Stimulated activated CD8-positive, alpha-beta memory T cell treated with anti-CD3 and anti-CD28 coated beads, Interleukin-15, amount 100 ng/mL, for 1 hour (primary cell): Measurements from ENCODE around the gene MRPL55.
A peak's percentile ranks its signal among the peaks of the same experiment; 100 is the strongest.

Experiments used
- DNase-seq: peaks from one replicate; pipeline ENCODE4 v3.0.0-alpha.2; 2020; ENCODE audit warnings: low read depth

MRPL55 gene

GRCh38 chr1:228109073-228109961, at the start of gene MRPL55:
TSS of gene MRPL55 (minus strand) at chr1:228109299. CDS start at chr1:228108260, 1,039 bp downstream.
- DNase-seq, result peak; percentile 99

- no peak for DNase-seq
Measured at GRCh38 chr1:228158151-228159007, 49.3 kb upstream of the MRPL55 start.

GRCh38 chr1:228157729-228158126, 48.6 kb upstream of the MRPL55 start:
- no peak for DNase-seq

DNA sequence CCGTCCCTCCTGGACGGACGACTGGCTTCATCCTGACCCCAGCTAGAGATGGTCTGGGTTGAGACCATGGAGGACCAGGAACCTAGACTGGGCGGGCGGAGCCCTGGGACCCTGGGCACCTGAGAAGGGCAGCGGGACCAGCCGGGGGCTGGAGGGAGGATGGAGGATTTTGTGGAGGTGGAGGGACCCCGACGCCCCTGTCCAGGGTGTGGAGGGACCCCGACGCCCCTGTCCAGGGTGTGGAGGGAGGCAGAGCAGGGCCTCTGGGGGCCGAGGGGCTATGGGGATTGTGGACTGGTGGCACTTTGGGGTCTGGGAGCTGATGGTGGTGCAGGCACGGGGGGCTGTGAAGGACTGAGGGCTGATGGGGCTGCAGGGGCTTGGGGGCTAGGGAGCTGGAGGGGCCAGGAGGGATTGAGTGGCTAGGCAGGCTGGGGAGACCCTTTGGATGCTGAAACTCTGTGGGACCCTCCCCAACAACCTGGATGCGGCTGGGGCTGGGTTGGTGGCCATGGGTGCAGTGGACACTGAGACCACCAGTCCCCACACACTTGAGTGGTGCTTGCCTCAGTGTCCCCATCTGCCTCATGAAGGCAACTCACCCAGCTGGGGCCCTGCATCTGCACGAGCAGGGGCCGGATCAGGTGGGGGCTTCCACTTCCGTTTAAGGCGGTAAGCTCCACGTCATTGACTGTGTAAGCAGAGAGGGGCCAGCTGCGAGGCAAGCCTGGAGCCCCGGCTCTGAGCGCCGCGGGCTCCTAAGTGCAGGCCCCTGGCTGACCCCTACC, 48.0 kb upstream of the MRPL55 start:
- DNase-seq, result no peak

DNA sequence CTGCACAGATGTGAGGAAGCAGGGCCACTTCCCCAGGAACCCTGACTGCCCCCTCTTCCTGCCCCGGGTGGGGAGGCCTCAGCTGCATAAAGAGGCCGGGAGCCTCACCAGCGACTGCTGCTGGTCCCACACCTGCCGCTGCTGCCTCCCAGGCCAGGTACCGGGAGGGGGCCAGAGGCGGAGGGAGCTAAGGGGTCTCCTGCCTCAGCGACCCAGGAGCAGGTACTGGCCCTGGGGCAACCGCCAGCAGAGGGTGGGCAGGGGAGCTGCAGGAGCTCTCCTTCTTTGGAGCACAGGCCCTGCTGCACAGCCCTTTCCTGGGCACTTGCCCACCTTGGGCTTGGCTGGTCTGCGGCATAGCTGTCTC, 47.4 kb upstream of the MRPL55 start:
- DNase-seq, result no peak

DNA sequence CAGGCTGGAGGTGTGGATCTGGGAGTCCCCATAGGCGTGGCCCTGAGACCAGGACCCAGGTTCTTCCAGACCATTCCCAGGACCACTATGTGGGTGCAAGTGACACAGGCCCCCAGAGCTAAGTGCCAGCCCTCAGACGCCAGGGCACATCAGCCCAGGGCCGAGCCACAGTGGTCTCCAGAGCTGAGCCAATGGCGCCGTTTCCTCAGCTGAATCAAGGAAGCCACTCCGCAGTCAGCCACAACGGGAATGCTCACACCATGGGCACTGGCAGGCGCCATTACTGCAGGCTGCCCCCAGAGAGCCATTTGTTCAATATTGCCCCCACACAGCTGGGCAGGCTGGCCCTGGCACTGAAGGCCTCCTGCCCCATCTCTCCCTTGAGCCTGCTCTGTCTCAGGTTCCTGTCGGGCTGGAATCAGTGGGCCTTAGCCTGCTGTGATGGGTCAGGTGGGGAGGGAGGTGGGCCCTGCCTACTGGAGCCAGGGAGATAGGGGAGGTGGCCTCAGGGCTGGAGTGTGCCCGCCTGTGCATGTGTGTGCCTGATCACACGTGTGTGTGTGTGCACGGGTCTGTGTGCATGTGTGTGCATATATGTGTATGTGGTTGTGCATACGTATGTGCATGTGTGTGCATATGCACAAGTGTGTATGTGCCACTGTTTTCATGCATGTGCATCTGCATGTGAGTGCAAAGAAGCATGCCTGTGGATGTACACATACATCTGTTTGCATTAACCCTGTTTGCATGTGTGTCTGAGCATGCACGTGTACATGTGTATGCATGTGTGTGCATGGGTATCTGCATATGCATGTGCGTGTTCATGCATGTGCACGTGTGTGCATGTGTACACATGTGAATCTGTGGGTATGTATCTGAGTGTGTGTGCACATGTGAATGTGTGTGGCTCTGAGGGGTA, 46.8 kb upstream of the MRPL55 start:
- no peak for DNase-seq

- no peak for DNase-seq
Measured at GRCh38 chr1:228154670-228155571, 45.8 kb upstream of the MRPL55 start.

DNA sequence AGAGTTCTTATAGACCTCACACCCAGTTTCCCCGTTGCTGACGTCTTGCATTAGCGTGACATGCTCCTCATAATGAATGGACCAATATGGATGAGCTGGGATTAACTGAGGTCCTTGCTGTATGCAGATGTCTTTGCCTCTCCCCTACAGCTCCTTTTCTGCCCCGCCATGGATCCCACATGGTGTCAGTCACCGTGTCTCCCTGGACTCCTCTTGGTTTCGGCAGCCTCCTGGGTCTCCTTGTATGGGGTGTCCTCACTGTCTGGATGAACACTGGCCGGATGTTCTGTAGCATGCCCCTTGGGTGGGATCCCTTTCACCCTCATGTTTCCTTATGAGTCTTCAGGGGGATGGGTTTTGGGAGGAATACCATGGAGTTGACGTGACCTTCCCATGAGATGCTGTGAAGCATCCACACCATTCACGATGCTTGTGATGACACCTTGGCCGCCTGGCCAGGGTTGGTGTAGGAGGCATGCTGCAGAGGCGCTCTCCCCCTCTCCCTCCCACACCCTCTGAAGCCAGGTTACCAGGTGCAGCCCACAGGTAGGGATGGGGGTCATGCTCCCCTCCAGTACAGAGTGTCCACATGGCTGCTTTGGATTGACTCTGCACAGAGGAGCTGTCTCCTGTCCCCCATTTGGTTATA, 45.0 kb upstream of the MRPL55 start:
- no peak for DNase-seq

- no peak for DNase-seq
Measured at GRCh38 chr1:228152918-228153258, 43.8 kb upstream of the MRPL55 start.

GRCh38 chr1:228152097-228152917, 43.2 kb upstream of the MRPL55 start:
- DNase-seq, result no peak

GRCh38 chr1:228151180-228151925, 42.3 kb upstream of the MRPL55 start:
- no peak for DNase-seq

DNA sequence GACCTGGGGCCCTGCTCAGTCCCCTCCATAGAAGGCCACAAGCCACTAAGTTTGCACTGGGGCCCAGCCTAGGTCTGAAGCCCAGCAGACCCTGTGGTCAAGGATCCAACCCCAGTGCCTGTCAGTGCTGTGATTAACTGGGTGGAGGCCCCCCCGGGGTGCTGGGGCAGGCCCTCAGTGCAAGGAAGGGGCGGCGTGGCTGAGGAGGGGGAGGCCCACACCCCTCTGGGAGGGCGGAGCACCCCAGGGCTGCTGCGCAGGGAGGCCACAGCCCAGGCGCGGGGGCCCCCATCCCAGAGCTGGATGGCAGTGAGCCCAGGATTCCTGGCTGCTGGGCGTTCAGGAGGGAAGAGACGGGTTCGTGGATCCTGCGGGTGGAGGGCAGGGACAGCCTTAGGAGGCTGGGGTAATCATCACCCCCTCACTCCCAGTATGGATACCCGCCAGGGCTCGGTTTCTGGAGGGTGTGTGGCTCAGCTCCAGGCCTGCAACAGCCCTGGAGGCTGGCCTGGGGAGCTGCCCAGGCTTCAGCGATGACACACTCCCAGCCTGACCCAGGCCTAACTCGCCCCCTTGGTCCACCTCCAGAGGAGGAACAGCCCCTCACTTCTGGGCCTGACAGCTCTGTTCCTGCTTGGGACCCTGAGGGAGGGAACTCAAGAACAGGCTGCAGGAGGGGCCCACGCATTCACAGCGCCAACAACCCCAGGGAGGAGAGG, 41.5 kb upstream of the MRPL55 start:
- DNase-seq, result no peak

DNA sequence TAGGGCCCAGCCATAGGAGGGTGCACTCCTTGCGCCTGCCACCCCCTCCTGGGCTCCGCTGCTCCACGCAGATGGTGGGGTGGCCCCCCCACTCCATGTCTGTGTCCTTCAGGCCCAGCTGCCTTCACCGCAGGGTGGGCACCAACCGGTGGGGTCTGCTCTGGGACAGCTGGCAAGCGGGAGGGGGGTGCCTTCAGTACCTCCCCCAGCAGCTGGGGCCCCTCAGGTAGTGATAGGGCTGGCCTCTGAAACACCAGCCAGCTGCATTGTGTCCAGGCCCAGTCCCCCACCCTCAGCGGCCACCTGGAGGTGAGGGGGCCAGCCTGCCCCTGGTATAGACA, 41.0 kb upstream of the MRPL55 start:
- no peak for DNase-seq

- no peak for DNase-seq
Measured at GRCh38 chr1:228149406-228150119, 40.5 kb upstream of the MRPL55 start, which contains the start of gene GJC2. TSS of gene GJC2 (plus strand) at chr1:228149930. CDS start at chr1:228157759, 7,829 bp downstream.

GRCh38 chr1:228148935-228149405, 39.9 kb upstream of the MRPL55 start:
- no peak for DNase-seq

DNA sequence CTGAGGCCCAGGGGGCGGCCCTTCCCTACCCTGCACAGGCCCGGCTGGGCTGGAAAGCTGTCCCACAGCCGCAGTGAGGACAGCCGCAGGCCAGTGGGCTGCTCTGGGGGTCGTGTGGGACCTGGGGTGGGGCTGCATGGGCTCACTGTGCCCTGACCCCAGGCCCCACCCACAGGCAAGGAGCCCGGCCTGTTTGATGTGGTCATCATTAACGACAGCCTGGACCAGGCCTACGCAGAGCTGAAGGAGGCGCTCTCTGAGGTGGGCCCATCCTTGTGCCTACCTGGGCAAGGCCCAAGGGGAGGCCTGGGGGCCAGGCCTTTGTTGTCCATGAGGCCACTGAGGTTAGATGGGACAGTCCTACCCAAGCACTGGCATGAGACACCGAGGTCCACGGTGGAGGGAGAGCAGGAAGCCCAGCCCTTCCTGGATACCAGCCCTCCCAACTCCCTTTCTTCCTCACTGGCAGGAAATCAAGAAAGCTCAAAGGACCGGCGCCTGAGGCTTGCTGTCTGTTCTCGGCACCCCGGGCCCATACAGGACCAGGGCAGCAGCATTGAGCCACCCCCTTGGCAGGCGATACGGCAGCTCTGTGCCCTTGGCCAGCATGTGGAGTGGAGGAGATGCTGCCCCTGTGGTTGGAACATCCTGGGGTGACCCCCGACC, 39.2 kb upstream of the MRPL55 start:
- no peak for DNase-seq
